GM06990 (cell line): Measurements from ENCODE around the gene PCLAF.

Experiments
- DNase-seq: peaks from one replicate; pipeline ENCODE4 v3.0.0-alpha.2; 2011; ENCODE audit not compliant: insufficient read length; ENCODE audit errors: extremely low read depth
- H3K27me3 ChIP-seq: replicated peaks from 2 replicates; pipeline ENCODE4 v1.6.0; 2011; ENCODE audit warnings: low read length; ENCODE audit not compliant: control insufficient read depth, insufficient read depth
- H3K36me3 ChIP-seq: 2 replicates; pipeline ENCODE4 v1.5.1; 2011; ENCODE audit warnings: low read length; ENCODE audit not compliant: control insufficient read depth, insufficient read depth
- H3K4me3 ChIP-seq: replicated peaks from 2 replicates; pipeline ENCODE4 v1.5.1; 2011; ENCODE audit warnings: low read depth, mild to moderate bottlenecking, control low read depth, low read length
- CTCF ChIP-seq: IDR thresholded peaks from 2 replicates; pipeline ENCODE4 v1.5.1; 2011; ENCODE audit warnings: low read length, control low read depth, mild to moderate bottlenecking, inconsistent platforms; ENCODE audit not compliant: insufficient read depth, poor library complexity, severe bottlenecking

PCLAF gene

GRCh38 chr15:64314456-64314855 is 66.8 kb downstream of the PCLAF start:
- DNase-seq: no peak
- no peak for TF ChIP-seq CTCF
- H3K36me3 ChIP-seq: no peaks in the 10 kb centered on the region
- H3K27me3 ChIP-seq: no peaks in the 10 kb centered on the region
- H3K4me3 ChIP-seq: no peak overlapping the region
